22Rv1 (cell line): ENCODE measurements around the gene ADCY2.
A peak's percentile ranks its signal among the peaks of the same experiment; 100 is the strongest.

Experiments
- H3K27ac ChIP-seq: fragments of 450-650 bp; 2 replicates; pipeline ENCODE4 v1.5.1; 2017
- ZFX ChIP-seq: fragments of 450-650 bp; IDR thresholded peaks from 2 replicates; pipeline ENCODE4 v1.6.1; 2017; ENCODE audit warnings: antibody characterized with exemption, borderline replicate concordance
- TF ChIP-seq, protein P1 (sequence below): fragments of 450-650 bp; IDR thresholded peaks from 2 replicates; pipeline ENCODE4 v1.5.1; 2017; ENCODE audit warnings: mild to moderate bottlenecking

Gene ADCY2

GRCh38 chr5:7500256-7500655 lies 104.3 kb downstream of the ADCY2 start:
- H3K27ac ChIP-seq, result no peak overlapping the region
- no peak for TF ChIP-seq ZFX
- TF ChIP-seq, protein P1, sequence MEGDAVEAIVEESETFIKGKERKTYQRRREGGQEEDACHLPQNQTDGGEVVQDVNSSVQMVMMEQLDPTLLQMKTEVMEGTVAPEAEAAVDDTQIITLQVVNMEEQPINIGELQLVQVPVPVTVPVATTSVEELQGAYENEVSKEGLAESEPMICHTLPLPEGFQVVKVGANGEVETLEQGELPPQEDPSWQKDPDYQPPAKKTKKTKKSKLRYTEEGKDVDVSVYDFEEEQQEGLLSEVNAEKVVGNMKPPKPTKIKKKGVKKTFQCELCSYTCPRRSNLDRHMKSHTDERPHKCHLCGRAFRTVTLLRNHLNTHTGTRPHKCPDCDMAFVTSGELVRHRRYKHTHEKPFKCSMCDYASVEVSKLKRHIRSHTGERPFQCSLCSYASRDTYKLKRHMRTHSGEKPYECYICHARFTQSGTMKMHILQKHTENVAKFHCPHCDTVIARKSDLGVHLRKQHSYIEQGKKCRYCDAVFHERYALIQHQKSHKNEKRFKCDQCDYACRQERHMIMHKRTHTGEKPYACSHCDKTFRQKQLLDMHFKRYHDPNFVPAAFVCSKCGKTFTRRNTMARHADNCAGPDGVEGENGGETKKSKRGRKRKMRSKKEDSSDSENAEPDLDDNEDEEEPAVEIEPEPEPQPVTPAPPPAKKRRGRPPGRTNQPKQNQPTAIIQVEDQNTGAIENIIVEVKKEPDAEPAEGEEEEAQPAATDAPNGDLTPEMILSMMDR, result no peak

DNA sequence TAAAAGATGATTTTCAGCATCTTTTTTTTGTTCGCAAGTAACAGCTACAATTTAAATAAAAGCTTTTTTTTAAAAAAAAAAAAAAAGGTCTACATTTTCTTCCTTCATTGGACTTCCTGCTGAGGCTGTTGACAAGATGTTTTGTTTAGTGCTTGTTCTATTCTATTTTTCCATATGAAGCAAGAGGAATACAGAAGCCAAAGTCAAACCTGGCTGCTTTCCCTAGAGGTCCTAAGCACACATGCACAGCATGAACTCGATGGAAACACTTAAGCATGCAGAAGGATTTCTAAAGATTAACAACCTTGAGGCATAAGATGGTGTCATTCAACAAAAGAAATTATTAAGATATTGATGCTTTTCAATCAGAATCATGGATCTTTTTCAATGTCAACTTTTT lies 105.1 kb downstream of the ADCY2 start:
- TF ChIP-seq, protein P1, result no peak
- TF ChIP-seq ZFX, result no peak

DNA sequence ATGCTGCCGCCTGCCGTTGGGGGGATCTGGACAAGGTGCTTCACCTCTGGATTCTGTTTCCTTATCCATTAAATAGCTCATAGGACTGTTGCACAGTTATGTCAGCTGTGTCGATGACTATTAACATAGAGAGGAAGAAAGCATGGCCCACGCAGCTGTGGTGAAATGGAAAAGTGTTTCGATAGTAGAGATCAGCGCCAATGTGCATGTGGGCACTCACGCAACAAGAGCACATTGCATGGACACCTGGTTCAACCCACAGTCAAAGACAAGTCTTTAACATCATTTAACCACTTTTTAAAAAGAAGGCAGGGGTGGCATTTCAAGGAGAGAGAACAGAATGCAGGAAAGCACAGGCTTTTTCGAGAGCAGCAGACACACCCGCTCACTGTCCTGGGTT lies 107.6 kb downstream of the ADCY2 start:
- TF ChIP-seq ZFX, result no peak
- TF ChIP-seq, protein P1, result no peak
- H3K27ac ChIP-seq, result no peak overlapping the region

More for the DNA sequence above, 105.1 kb downstream of the ADCY2 start:
- H3K27ac ChIP-seq, result no peak overlapping the region

GRCh38 chr5:7515284-7515914 lies 119.5 kb downstream of the ADCY2 start:
- no peak overlapping the region for H3K27ac ChIP-seq
- TF ChIP-seq, protein P1, result no peak
- TF ChIP-seq ZFX, result no peak

DNA sequence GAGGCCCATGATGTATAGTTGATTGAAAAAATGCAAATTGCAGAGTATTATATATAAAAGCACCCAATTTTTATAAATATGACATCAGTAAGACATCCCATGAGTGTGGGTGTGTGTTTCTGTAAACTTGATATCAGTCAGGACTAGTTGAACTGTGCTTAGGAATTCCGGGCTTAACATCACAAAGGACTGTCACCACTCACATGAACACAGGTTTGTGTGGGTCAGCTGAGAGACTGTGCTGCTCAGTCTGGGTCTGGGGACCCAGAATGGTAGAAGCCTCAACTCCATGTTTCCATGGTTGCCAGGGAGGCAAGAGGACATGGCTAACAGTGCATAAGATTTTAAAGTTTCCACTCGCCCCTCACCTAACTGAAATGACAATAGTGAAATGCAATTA lies 120.3 kb downstream of the ADCY2 start:
- no peak overlapping the region for H3K27ac ChIP-seq
- TF ChIP-seq, protein P1, result no peak
- TF ChIP-seq ZFX, result no peak

DNA sequence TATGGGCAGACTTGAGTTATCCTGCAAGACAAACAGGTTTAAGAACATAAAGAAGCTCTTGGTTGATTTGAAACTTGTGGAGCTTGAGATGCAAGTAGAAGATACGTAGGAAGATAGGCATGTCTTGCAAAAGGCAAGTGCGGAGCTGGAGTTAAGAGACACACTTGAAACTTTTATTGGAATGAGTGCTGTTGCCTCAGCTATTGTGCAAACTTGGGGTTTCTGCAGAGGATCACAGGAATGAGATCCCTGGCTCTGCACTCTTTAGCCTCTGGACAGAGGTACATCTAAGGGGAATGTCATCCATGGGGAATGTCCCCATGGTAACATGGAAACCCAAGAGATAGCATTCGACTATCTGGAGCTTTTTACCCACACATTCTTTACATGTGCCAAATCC lies 121.1 kb downstream of the ADCY2 start:
- no peak overlapping the region for H3K27ac ChIP-seq
- TF ChIP-seq, protein P1, result no peak
- TF ChIP-seq ZFX, result no peak

DNA sequence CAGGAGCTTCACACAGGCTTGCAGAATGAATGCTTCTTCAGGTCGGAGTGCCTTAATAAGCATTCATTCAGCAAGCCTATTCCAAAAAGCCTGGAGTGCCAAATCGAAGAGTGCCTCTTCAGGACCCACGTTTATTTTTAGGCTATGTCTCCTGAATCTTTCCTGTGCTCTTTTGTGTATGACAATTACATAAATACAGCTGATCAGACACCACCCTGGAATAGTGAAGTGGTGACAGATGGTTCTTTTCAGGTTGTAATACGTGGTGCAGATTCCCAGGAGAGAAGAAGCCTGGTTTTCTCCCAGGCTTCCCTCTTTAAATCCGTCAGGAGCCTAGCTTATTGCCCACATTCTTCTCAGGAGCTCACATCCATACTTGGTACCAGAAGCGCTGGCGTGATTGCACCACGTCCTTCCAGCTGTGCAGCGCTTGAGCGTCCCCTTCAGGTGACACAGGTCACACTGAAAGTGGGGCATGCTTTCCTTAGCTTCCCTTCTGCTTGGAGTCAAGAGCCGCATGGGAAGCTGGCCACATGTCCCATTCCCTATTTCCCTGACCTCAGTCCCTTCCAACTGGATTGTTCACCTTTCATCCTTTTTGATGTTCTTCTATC lies 123.1 kb downstream of the ADCY2 start:
- no peak for TF ChIP-seq ZFX
- TF ChIP-seq, protein P1, result peak; percentile 39
- no peak overlapping the region for H3K27ac ChIP-seq
